OCI-LY7 (cell line): ENCODE data around the gene A1CF. TPM values are rescaled to one million over a fixed set of nuclear protein-coding genes. Genes with fewer than 3 reads are reported as not detected.

Experiments used
- BruUV-seq: library from RNA; stranded (reverse); fragments of 400-500 nt; replicated peaks from 2 replicates; lab custom pipeline; 2021; lab: Mats Ljungman, UMichigan
- CTCF ChIA-PET: fragments of 300-600 bp; sonication (Branson Sonifier 250); formaldehyde crosslinking; loops from one replicate; lab custom pipeline; 2022; ENCODE audit warnings: antibody characterized with exemption; ENCODE audit not compliant: unreplicated experiment; lab: Charles Lee
- POLR2A ChIA-PET: fragments of 300-600 bp; sonication (Branson Sonifier 250); formaldehyde crosslinking; loops from one replicate; lab custom pipeline; 2022; ENCODE audit warnings: antibody characterized with exemption; lab: Charles Lee
- DNase-seq: peaks from one replicate; pipeline ENCODE4 v3.0.0-alpha.2; 2015; ENCODE audit warnings: low spot score
- H2AFZ ChIP-seq: fragments of 200-600 bp; sonication (generic), shearing (Covaris generic); 2 replicates; pipeline ENCODE4 v1.6.1; 2014; ENCODE audit warnings: mild to moderate bottlenecking, antibody characterized with exemption, low read length, moderate library complexity
- H3K27ac ChIP-seq: fragments of 200-600 bp; sonication (generic); 2 replicates; pipeline ENCODE4 v1.5.1; 2014; ENCODE audit warnings: mixed run types, low read depth, mild to moderate bottlenecking, moderate library complexity, low read length, inconsistent platforms; ENCODE audit not compliant: poor library complexity, severe bottlenecking
- H3K36me3 ChIP-seq: fragments of 200-600 bp; sonication (generic); 2 replicates; pipeline ENCODE4 v1.6.1; 2014; ENCODE audit warnings: mild to moderate bottlenecking, antibody characterized with exemption, low read length, moderate library complexity, mixed read lengths; ENCODE audit not compliant: insufficient read depth
- H3K4me1 ChIP-seq: fragments of 200-600 bp; sonication (generic); 2 replicates; pipeline ENCODE4 v1.5.1; 2014; ENCODE audit warnings: mild to moderate bottlenecking, low read length; ENCODE audit not compliant: insufficient read depth, poor library complexity, severe bottlenecking
- H3K4me2 ChIP-seq: fragments of 200-600 bp; sonication (generic); 2 replicates; pipeline ENCODE4 v1.6.1; 2014; ENCODE audit warnings: mild to moderate bottlenecking, low read length
- H3K4me3 ChIP-seq: fragments of 200-600 bp; sonication (generic); 2 replicates; pipeline ENCODE4 v1.5.1; 2014; ENCODE audit warnings: mild to moderate bottlenecking, low read depth, low read length; ENCODE audit not compliant: poor library complexity, severe bottlenecking
- H3K79me2 ChIP-seq: fragments of 200-600 bp; sonication (generic); 2 replicates; pipeline ENCODE4 v1.6.1; 2016; ENCODE audit warnings: low read depth, mild to moderate bottlenecking, low read length, moderate library complexity, mixed read lengths; ENCODE audit not compliant: insufficient read depth
- H3K9me2 ChIP-seq: fragments of 200-600 bp; sonication (generic); 2 replicates; pipeline ENCODE4 v1.6.1; 2016; ENCODE audit warnings: mild to moderate bottlenecking, low read length, mixed read lengths; ENCODE audit not compliant: insufficient read depth
- H3K9me3 ChIP-seq: fragments of 200-600 bp; sonication (generic); 2 replicates; pipeline ENCODE4 v1.6.1; 2014; ENCODE audit warnings: mild to moderate bottlenecking, mixed run types, low read length, mixed read lengths
- H4K20me1 ChIP-seq: fragments of 200-600 bp; sonication (generic); 2 replicates; pipeline ENCODE4 v1.6.1; 2014; ENCODE audit warnings: mild to moderate bottlenecking, antibody characterized with exemption, low read length, moderate library complexity, mixed read lengths; ENCODE audit not compliant: insufficient read depth
- CTCF ChIP-seq: fragments of 200-600 bp; sonication (generic); conservative IDR thresholded peaks from 2 replicates; pipeline ENCODE4 v1.5.1; 2014; ENCODE audit warnings: mild to moderate bottlenecking, antibody characterized with exemption, low read length, moderate library complexity, mixed read lengths
- EZH2phosphoT487 ChIP-seq: fragments of 200-600 bp; sonication (generic); IDR thresholded peaks from 2 replicates; pipeline ENCODE4 v1.6.1; 2018; ENCODE audit warnings: low read depth, borderline replicate concordance, mild to moderate bottlenecking, mixed run types, antibody characterized with exemption, low read length, moderate library complexity, mixed read lengths
- intact Hi-C: fragments of 100-400 bp; cut with micrococcal nuclease; formaldehyde crosslinking; loops from one replicate; pipeline ENCODE4 v1.10.0; 2022; ENCODE audit not compliant: unreplicated experiment
- total RNA-seq, 2 experiments: library from RNA; depleted of rRNA in 1 of 2; stranded (reverse); fragments of >200 nt in 1 of 2; shearing (Covaris generic) in 1 of 2; gene quantifications; 2 replicates each; pipeline ENCODE4 v1.2.3, GENCODE V29; 2014 to 2022

Gene A1CF
- total RNA-seq, 2 experiments from 2014 or later, result not detected

- BruUV-seq, result no TSS peak
- DNase-seq, result no peak
- POLR2A ChIA-PET, result no interaction called here
Observed at GRCh38 chr10:50846753-50847152, 38.7 kb downstream of the A1CF start.

GRCh38 chr10:50837095-50837494 is 48.3 kb downstream of the A1CF start:
- no peaks in the 10 kb centered on the region for H3K9me3 ChIP-seq
- H3K4me3 ChIP-seq, result no peak overlapping the region
- ChIA-PET CTCF (no interaction called here), POLR2A (no interaction called here)
- H3K27ac ChIP-seq, result no peak overlapping the region
- no peaks in the 10 kb centered on the region for H3K36me3 ChIP-seq
- BruUV-seq, result no TSS peak
- H3K79me2 ChIP-seq, result no peaks in the 10 kb centered on the region
- no peaks in the 10 kb centered on the region for H3K4me1 ChIP-seq
- no peak overlapping the region for H3K4me2 ChIP-seq
- H3K9me2 ChIP-seq, result no peaks in the 10 kb centered on the region
- intact Hi-C loops, result no loop called here
- DNase-seq, result no peak
- H2AFZ ChIP-seq, result no peak overlapping the region
- TF ChIP-seq CTCF, result no peak
- no peak for TF ChIP-seq EZH2phosphoT487
- H4K20me1 ChIP-seq, result no peaks in the 10 kb centered on the region

More at GRCh38 chr10:50846753-50847152, 38.7 kb downstream of the A1CF start:
- Histone ChIP-seq H3K4me3 (no peak overlapping the region), H4K20me1 (no peaks in the 10 kb centered on the region), H3K9me3 (no peaks in the 10 kb centered on the region), H2AFZ (no peak overlapping the region), H3K9me2 (no peaks in the 10 kb centered on the region), H3K79me2 (no peaks in the 10 kb centered on the region), H3K4me2 (no peak overlapping the region), H3K4me1 (no peaks in the 10 kb centered on the region), H3K27ac (no peak overlapping the region), H3K36me3 (no peaks in the 10 kb centered on the region)
- CTCF ChIA-PET, result no interaction called here
- intact Hi-C loops, result no loop called here
- TF ChIP-seq CTCF (no peak), EZH2phosphoT487 (no peak)

- Histone ChIP-seq H4K20me1 (no peaks in the 10 kb centered on the region), H3K79me2 (no peaks in the 10 kb centered on the region), H3K9me2 (no peaks in the 10 kb centered on the region), H3K9me3 (no peaks in the 10 kb centered on the region), H3K4me2 (no peak overlapping the region), H3K36me3 (no peaks in the 10 kb centered on the region), H3K4me3 (no peak overlapping the region), H3K27ac (no peak overlapping the region), H2AFZ (no peak overlapping the region), H3K4me1 (no peaks in the 10 kb centered on the region)
- TF ChIP-seq CTCF, result no peak
- TF ChIP-seq EZH2phosphoT487, result no peak
- DNase-seq, result no peak
- CTCF ChIA-PET, result no interaction called here
- BruUV-seq, result no TSS peak
- POLR2A ChIA-PET, result interaction anchor here (0.6 to 0.7 kb wide), 2 partner anchors 20 to 462 kb away, joined by 3 to 4 read pairs; no protein-coding TSS in a partner anchor
- intact Hi-C loops, result no loop called here
Observed at GRCh38 chr10:50832171-50832751, 53.2 kb downstream of the A1CF start.
